ENCODE results near the gene CPM. TPM values are rescaled to one million over a fixed set of nuclear protein-coding genes. Genes with fewer than 3 reads are reported as not detected.

Gene CPM
- total and polyA plus RNA-seq, 10 of the 15 experiments (the other 5 are each of a cell fraction or from before 2014, with no cell fraction given), result 0.06 to 1.7 (median 0.41) TPM

DNA sequence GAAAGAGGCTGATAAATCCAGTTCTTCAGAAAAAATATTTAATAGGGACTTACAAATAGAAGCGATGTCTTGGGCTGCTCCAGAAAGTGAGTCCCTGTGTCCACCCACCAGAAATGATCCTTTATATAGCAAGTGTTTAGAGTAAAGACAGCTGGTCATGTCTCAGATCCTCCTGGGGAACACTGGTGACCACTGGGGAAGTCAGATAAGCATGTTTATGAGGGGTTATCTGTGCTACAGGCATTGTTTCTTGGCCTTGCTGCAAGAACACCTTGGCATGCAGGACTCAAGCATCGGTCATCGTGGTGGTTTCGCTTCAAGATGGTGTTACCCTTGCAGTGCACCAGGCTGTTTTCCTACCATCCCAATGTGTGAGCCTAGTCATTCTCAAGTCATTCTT lies 27.2 kb downstream of the CPM start:
- Histone ChIP-seq H3K79me2 (ENCODE audit: control insufficient read depth, insufficient read depth, low read length) (no peaks in the 10 kb centered on the region), H3K27me3 (replicated peaks in 1 of 2; ENCODE audit: control insufficient read depth in 2 of 2, insufficient read depth in 2 of 2, low read length in 1 of 2) (no peaks in the 10 kb centered on the region), H3K27ac (ENCODE audit: control insufficient read depth, insufficient read depth) (no peak overlapping the region), H4K20me1 (ENCODE audit: control insufficient read depth, insufficient read depth) (no peaks in the 10 kb centered on the region), H3K4me2 (ENCODE audit: control insufficient read depth, insufficient read depth) (no peak overlapping the region), H3K4me3 (no peak overlapping the region), H2AFZ (ENCODE audit: control insufficient read depth, low read depth, low read length) (no peak overlapping the region), H3K4me1 (ENCODE audit: control insufficient read depth, insufficient read depth, low read length) (no peaks in the 10 kb centered on the region), H3K9me3 (replicated peaks; ENCODE audit: control insufficient read depth, insufficient read depth, low read length) (no peaks in the 10 kb centered on the region), H3K9ac (ENCODE audit: control insufficient read depth, insufficient read depth, low read length) (no peak overlapping the region), H3K36me3 (ENCODE audit: control insufficient read depth in 2 of 2, insufficient read depth in 2 of 2, low read length in 1 of 2) (no peaks in the 10 kb centered on the region)
- WGBS (ENCODE audit: insufficient coverage, insufficient replicate concordance, low lambda C conversion rate, missing lambda C conversion rate), result 92% methylated on average over 4 of the region's 4 CpGs
- ATAC-seq (no peak), DNase-seq (ENCODE audit: low read depth, low spot score) (no peak), FAIRE-seq (no peak)
- no TSS peak for BruUV-seq (replicated peaks)
- in situ Hi-C loops (cut with MboI), result no loop called here
- ChIA-PET RAD21 (ENCODE audit: unreplicated experiment) (no interaction called here), SMC1A (ENCODE audit: uncharacterized antibody, unreplicated experiment) (interaction anchor here (0.9 to 1.0 kb wide), 2 partner anchors 9 kb away, joined by 3 read pairs; no protein-coding TSS in a partner anchor), POLR2A (no interaction called here), CTCF (interaction anchor here (0.6 kb wide), 1 partner anchor 39 kb away, joined by 3 read pairs; no protein-coding TSS in a partner anchor)
- TF ChIP-seq, protein P1, sequence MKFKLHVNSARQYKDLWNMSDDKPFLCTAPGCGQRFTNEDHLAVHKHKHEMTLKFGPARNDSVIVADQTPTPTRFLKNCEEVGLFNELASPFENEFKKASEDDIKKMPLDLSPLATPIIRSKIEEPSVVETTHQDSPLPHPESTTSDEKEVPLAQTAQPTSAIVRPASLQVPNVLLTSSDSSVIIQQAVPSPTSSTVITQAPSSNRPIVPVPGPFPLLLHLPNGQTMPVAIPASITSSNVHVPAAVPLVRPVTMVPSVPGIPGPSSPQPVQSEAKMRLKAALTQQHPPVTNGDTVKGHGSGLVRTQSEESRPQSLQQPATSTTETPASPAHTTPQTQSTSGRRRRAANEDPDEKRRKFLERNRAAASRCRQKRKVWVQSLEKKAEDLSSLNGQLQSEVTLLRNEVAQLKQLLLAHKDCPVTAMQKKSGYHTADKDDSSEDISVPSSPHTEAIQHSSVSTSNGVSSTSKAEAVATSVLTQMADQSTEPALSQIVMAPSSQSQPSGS (IDR thresholded peaks at IDR 0.05; ENCODE audit: low read length), result no peak
- TF ChIP-seq, protein P2, sequence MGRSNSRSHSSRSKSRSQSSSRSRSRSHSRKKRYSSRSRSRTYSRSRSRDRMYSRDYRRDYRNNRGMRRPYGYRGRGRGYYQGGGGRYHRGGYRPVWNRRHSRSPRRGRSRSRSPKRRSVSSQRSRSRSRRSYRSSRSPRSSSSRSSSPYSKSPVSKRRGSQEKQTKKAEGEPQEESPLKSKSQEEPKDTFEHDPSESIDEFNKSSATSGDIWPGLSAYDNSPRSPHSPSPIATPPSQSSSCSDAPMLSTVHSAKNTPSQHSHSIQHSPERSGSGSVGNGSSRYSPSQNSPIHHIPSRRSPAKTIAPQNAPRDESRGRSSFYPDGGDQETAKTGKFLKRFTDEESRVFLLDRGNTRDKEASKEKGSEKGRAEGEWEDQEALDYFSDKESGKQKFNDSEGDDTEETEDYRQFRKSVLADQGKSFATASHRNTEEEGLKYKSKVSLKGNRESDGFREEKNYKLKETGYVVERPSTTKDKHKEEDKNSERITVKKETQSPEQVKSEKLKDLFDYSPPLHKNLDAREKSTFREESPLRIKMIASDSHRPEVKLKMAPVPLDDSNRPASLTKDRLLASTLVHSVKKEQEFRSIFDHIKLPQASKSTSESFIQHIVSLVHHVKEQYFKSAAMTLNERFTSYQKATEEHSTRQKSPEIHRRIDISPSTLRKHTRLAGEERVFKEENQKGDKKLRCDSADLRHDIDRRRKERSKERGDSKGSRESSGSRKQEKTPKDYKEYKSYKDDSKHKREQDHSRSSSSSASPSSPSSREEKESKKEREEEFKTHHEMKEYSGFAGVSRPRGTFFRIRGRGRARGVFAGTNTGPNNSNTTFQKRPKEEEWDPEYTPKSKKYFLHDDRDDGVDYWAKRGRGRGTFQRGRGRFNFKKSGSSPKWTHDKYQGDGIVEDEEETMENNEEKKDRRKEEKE (IDR thresholded peaks at IDR 0.05), result no peak
- TF ChIP-seq, protein P3, sequence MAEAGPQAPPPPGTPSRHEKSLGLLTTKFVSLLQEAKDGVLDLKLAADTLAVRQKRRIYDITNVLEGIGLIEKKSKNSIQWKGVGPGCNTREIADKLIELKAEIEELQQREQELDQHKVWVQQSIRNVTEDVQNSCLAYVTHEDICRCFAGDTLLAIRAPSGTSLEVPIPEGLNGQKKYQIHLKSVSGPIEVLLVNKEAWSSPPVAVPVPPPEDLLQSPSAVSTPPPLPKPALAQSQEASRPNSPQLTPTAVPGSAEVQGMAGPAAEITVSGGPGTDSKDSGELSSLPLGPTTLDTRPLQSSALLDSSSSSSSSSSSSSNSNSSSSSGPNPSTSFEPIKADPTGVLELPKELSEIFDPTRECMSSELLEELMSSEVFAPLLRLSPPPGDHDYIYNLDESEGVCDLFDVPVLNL (IDR thresholded peaks at IDR 0.05; ENCODE audit: low read depth, low read length), result no peak
- TF ChIP-seq NFYB (IDR thresholded peaks at IDR 0.05; ENCODE audit: insufficient read depth, low read depth, low read length), result no peak
- TF ChIP-seq, protein P4, sequence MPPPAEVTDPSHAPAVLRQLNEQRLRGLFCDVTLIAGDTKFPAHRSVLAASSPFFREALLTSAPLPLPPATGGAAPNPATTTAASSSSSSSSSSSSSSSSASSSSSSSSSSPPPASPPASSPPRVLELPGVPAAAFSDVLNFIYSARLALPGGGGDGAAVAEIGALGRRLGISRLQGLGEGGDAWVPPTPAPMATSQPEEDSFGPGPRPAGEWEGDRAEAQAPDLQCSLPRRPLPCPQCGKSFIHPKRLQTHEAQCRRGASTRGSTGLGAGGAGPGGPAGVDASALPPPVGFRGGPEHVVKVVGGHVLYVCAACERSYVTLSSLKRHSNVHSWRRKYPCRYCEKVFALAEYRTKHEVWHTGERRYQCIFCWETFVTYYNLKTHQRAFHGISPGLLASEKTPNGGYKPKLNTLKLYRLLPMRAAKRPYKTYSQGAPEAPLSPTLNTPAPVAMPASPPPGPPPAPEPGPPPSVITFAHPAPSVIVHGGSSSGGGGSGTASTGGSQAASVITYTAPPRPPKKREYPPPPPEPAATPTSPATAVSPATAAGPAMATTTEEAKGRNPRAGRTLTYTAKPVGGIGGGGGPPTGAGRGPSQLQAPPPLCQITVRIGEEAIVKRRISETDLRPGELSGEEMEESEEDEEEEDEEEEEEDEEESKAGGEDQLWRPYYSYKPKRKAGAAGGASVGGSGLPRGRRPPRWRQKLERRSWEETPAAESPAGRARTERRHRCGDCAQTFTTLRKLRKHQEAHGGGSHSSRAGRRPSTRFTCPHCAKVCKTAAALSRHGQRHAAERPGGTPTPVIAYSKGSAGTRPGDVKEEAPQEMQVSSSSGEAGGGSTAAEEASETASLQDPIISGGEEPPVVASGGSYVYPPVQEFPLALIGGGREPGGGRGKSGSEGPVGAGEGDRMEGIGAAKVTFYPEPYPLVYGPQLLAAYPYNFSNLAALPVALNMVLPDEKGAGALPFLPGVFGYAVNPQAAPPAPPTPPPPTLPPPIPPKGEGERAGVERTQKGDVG (CRISPR knock-in tag; IDR thresholded peaks at IDR 0.05), result no peak
- TF ChIP-seq, protein P5, sequence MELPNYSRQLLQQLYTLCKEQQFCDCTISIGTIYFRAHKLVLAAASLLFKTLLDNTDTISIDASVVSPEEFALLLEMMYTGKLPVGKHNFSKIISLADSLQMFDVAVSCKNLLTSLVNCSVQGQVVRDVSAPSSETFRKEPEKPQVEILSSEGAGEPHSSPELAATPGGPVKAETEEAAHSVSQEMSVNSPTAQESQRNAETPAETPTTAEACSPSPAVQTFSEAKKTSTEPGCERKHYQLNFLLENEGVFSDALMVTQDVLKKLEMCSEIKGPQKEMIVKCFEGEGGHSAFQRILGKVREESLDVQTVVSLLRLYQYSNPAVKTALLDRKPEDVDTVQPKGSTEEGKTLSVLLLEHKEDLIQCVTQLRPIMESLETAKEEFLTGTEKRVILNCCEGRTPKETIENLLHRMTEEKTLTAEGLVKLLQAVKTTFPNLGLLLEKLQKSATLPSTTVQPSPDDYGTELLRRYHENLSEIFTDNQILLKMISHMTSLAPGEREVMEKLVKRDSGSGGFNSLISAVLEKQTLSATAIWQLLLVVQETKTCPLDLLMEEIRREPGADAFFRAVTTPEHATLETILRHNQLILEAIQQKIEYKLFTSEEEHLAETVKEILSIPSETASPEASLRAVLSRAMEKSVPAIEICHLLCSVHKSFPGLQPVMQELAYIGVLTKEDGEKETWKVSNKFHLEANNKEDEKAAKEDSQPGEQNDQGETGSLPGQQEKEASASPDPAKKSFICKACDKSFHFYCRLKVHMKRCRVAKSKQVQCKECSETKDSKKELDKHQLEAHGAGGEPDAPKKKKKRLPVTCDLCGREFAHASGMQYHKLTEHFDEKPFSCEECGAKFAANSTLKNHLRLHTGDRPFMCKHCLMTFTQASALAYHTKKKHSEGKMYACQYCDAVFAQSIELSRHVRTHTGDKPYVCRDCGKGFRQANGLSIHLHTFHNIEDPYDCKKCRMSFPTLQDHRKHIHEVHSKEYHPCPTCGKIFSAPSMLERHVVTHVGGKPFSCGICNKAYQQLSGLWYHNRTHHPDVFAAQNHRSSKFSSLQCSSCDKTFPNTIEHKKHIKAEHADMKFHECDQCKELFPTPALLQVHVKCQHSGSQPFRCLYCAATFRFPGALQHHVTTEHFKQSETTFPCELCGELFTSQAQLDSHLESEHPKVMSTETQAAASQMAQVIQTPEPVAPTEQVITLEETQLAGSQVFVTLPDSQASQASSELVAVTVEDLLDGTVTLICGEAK (IDR thresholded peaks at IDR 0.05; ENCODE audit: borderline replicate concordance), result no peak
- no peak for TF ChIP-seq NR2C2 (IDR thresholded peaks at IDR 0.05; ENCODE audit: borderline replicate concordance, control insufficient read depth, insufficient read length, low read depth)
- intact Hi-C loops (cut with micrococcal nuclease; ENCODE audit: unreplicated experiment), result no loop called here

Data from GM12878 (cell line).